GM10266 (cell line): ENCODE measurements around the gene STH.

ENCODE experiments used
- DNase-seq: peaks from one replicate; pipeline ENCODE4 v3.0.0; 2012; ENCODE audit errors: extremely low spot score
- CTCF ChIP-seq: IDR thresholded peaks from 2 replicates; pipeline ENCODE4 v1.5.1; 2012; ENCODE audit warnings: mild to moderate bottlenecking, low read depth; ENCODE audit not compliant: control insufficient read depth, insufficient read depth; ENCODE audit errors: missing control alignments

Gene STH

DNA sequence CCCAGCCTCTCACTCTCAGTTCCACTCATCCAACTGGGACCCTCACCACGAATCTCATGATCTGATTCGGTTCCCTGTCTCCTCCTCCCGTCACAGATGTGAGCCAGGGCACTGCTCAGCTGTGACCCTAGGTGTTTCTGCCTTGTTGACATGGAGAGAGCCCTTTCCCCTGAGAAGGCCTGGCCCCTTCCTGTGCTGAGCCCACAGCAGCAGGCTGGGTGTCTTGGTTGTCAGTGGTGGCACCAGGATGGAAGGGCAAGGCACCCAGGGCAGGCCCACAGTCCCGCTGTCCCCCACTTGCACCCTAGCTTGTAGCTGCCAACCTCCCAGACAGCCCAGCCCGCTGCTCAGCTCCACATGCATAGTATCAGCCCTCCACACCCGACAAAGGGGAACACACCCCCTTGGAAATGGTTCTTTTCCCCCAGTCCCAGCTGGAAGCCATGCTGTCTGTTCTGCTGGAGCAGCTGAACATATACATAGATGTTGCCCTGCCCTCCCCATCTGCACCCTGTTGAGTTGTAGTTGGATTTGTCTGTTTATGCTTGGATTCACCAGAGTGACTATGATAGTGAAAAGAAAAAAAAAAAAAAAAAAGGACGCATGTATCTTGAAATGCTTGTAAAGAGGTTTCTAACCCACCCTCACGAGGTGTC lies 26.6 kb downstream of the STH start:
- TF ChIP-seq CTCF = no peak
- DNase-seq = no peak

GRCh38 chr17:46026166-46027047 lies 27.4 kb downstream of the STH start:
- TF ChIP-seq CTCF = no peak
- DNase-seq = no peak

GRCh38 chr17:46027048-46027975 lies 28.3 kb downstream of the STH start:
- DNase-seq = no peak
- no peak for TF ChIP-seq CTCF

DNA sequence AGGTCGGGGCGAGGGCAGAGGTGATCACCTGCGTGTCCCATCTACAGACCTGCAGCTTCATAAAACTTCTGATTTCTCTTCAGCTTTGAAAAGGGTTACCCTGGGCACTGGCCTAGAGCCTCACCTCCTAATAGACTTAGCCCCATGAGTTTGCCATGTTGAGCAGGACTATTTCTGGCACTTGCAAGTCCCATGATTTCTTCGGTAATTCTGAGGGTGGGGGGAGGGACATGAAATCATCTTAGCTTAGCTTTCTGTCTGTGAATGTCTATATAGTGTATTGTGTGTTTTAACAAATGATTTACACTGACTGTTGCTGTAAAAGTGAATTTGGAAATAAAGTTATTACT lies 28.9 kb downstream of the STH start:
- DNase-seq = no peak

GRCh38 chr17:46028374-46028773 lies 29.3 kb downstream of the STH start:
- DNase-seq = no peak

More for the DNA sequence above, 28.9 kb downstream of the STH start:
- no peak for TF ChIP-seq CTCF

DNA sequence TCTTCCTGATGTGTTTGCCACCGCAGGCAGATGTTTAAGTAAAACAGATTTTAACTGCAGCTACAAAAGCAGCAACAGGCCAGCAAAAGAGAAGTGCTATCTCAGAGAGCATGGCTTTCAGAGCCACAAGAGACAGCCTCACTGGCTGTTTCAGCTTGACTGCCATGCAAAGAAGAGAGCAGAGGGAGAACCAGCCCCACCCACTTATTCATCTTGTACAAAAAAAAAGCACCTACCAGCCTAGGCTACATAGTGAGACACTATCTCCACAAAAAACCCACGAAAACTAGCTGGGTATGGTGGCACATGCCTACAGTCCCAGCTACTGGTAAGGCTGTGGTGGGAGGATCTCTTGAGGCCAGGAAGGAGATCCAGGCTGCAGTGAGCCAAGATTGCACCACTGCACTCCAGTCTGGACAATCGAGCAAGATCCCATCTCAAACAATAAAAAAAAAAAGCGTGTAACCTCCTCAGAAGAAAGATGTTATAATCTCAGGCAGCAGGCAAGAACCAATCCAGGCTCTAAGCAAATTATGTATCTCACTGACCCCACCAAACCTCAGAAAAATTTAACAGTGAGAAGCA lies 30.0 kb downstream of the STH start:
- no peak for DNase-seq
- no peak for TF ChIP-seq CTCF

More at GRCh38 chr17:46028374-46028773, 29.3 kb downstream of the STH start:
- TF ChIP-seq CTCF = no peak
